IPS DF 4.7 (cell line): Measurements from ENCODE around the gene SHC3.

ENCODE experiments used
- DNase-seq: peaks from one replicate; pipeline ENCODE4 v3.0.0-alpha.2; 2013; ENCODE audit warnings: low spot score; ENCODE audit errors: extremely low read depth

The SHC3 gene

GRCh38 chr9:89154651-89155336 is 23.8 kb downstream of the SHC3 start:
- no peak for DNase-seq

DNA sequence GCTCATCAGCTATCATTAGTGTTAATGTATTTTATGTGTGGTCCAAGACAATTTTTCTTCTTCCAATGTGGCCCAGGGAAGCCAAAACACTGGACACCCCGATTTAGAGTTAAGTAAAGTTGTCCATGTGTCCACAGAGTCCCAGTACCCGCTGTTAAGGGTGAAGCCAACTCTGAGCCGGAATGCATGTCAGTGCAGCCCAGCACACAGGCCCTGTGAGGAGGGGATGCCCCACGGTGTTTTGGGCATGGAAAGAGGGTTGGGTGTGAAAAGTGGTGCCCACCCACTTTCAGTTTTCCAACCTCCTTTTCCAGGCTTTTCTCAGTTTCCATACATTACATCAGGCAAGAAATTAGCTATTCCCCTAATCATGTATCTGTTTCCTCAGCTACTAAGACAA is 24.4 kb downstream of the SHC3 start:
- no peak for DNase-seq

- DNase-seq = no peak
Observed at GRCh38 chr9:89153232-89154017, 25.2 kb downstream of the SHC3 start.

- DNase-seq = no peak
Observed at GRCh38 chr9:89149726-89150125, 28.9 kb downstream of the SHC3 start.

- no peak for DNase-seq
Observed at GRCh38 chr9:89145097-89145496, 33.5 kb downstream of the SHC3 start.

DNA sequence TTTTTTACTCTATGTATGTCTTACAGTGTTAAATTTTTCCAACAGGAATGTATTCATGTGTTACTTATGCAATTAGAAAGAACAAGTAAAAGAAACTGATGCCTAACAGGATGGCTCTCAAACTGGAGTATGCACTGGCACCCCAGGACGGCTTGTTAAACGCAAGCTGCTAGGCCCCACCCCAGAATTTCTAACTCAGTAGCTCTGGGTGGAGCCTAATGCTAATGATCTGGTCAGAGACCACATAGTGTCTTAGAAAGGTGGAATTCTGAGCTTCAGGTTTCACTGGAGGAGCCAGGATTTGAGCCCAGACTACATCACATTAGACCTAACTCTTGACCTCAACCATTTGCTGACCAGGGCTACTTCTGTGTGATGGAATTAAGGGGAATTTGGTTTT is 34.4 kb downstream of the SHC3 start:
- no peak for DNase-seq

DNA sequence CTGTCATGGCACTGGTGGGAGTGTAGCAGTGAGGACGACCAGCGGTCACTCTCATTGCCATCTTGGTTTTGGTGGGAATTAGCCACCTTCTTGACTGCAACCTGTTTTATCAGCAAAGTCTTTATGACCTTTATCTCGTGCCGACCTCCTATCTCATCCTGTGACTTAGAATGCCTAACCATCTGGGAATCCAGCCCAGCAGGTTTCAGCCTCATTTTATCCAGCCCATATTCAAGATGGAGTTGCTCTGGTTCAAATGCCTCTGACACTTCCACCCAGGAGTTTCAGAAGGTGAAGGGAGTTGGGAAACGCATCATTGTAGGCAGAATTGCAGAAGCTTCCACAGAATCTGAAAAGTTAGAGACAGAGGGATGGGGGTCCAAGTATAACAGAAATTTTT is 35.4 kb downstream of the SHC3 start:
- DNase-seq = no peak

GRCh38 chr9:89139455-89139854 is 39.2 kb downstream of the SHC3 start:
- DNase-seq = no peak

DNA sequence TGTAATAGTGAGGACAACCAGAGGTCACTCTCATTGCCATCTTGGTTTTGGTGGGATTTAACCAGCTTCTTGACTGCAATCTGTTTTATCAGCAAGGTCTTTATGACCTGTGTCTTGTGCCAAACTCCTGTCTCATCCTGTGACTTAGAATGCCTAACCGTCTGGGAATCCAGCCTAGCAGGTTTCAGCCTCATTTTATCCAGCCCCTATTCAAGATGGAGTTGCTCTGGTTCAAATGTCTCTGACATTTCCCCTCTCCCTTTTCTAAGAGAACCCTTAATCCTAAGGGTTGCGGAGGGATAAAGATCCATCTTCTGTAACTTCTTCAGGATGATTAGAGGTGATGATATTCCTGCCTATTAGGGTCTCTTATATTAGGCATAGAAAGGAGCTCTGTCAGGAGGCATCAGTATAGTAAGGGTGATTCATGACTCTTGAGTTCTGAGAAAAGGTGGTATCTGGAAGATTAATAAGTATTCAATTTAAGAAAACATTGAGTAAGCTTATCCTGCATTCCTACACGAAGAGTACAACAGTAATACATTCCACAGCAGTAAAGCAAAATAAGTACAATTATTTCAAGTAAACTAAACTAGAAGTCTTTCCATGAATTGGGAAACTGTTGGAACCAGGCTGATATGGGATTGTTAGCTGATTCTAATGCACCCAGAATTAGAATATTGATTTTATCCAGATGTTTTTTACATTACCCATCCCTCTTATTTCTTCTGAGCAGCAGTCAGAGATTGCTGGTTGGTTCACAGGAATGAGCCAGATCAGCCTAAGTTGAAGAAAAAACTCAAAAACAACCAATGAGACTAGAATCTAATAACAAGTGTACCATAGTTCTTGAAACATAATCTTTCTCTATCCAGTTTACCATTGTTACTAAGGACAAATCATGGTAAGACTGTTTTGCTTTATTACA is 39.9 kb downstream of the SHC3 start:
- DNase-seq = no peak

- DNase-seq = no peak
Observed at GRCh38 chr9:89137542-89138462, 40.8 kb downstream of the SHC3 start.

DNA sequence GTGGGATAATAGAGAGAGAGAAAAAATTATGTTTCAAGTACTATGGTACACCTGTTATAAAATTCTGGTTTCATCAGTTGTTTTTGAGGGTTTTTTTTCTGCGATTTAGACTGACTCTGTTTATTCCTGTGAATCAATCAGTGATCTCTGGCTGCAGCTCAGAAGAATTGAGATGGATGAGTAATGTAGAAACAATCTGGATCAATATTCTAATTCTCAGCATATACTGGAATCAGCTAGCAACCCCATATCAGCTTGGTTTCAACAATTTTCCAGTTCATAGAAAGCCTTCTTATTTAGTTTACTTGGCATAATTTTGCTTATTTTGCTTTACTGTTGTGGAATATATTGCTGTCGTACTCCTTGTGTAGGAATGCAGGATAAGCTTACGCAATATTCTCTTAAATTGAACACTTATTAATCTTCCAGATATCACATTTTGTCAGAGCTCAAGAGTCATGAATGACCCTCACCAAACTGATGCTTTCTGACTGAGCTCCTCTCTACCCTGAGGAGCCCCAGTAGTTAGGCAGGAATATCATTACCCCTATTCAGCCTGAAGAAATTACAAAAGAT is 42.9 kb downstream of the SHC3 start:
- DNase-seq = no peak

DNA sequence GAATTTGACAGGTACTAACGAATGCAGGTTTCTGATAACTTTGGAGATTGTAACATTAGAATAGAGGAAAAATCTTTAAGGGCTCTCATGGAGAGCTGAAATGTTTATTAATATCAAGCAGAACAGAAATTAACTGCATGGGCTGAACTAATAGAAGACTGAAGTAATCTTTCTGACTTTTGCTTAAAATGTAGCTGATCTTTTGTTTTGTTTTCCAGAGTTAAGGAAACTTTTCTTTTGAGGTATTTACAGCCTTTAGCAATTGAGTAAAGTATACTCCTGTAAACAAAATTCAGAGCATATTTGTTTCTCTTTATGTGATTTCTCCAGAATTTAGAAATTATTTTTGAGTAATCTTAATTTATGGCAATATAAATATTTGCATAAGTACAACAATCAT is 43.9 kb downstream of the SHC3 start:
- DNase-seq = no peak

- no peak for DNase-seq
Observed at GRCh38 chr9:89122949-89123348, 55.7 kb downstream of the SHC3 start.

- no peak for DNase-seq
Observed at GRCh38 chr9:89120704-89121103, 57.9 kb downstream of the SHC3 start.

GRCh38 chr9:89116805-89117192 is 61.8 kb downstream of the SHC3 start:
- DNase-seq = no peak

DNA sequence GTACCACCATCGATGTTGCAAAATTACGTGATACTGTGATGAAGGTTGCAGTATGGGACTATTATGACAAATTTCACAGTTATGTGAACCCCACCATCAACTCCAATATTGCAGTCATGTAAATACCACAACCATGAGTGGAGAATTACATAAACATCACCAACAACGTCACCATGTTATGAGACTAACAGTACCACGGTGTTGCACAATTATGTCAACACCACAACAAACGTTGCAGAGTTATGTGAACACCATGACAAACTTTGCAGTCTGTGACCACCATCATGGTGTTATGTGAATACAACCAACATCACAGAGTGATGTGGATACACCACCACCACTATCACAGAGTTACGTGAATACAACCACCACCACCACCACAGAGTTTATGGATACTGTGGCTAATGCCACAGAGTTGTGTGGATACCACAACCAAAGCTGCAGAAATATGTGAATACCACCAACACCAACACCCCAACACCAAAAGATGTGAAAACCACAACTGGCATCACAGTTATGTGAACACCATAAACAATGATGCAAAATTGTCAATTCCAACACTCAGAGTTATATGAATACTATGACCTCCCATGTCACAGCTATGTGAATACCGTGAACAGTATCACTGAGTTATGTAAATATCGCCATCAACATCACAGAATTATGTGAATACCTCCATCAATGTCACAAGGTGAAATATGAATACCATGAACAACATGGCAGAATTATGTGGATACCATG is 62.4 kb downstream of the SHC3 start:
- no peak for DNase-seq

DNA sequence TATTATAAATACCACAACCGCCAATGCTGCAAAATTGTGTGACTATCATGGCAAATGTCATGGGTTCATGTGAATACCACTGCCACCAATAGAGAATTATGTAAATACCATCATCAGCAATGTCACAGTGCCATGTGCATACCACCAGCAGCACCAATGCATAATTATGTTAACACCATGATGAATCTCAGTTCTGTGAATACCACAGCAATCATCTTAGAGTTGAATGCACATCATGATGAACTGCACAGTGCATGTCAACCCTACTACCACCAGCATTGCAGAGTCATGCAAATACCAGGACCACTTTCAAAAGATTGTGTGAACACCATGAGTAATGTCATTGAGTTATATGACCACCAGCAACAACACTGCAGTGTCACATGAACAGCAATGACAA is 63.2 kb downstream of the SHC3 start:
- no peak for DNase-seq

DNA sequence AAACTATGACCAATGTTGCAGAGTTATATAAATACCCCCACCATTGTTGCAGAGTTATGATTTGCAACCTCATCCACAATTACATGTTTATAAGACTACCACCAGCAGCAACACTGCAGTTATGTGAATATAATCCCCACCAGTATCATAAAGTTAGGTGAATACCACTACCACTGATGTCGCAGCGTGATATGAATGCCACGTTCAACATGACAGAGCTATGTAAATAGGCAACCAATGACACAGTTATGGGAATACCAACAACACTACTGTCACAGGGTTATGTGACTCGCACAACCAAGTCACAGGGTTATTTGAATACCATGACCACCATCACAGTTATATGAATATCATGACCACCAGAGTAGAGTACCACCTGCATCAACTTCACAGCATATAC is 63.9 kb downstream of the SHC3 start:
- no peak for DNase-seq

DNA sequence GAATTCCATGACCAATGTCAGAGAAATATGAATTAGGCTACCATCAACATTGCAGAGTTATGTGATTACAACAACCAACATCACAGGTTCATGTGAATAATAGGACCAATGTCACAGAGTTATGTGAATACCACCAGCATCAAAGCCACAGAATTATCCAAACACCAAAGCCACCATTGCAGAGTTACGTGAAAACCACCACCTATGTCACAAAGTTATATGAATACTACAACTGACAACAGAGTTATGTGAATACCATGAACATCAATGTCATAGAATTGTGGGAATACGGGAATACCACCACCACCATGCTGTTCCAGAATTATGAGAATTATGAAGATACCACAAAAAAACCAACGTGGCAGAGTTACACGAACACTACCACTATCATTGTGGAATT is 64.8 kb downstream of the SHC3 start:
- DNase-seq = no peak

- no peak for DNase-seq
Observed at GRCh38 chr9:89112243-89112642, 66.4 kb downstream of the SHC3 start.
